ENCODE measurements around the gene ZNF750.

The ZNF750 gene

GRCh38 chr17:82813299-82814051 lies 26.3 kb downstream of the ZNF750 start:
- Histone ChIP-seq H3K4me3 (ENCODE audit: low read depth, low read length) (no peak overlapping the region), H3K36me3 (peaks cover 95% of the 10 kb centered on the region)

GRCh38 chr17:82812601-82813000 lies 27.2 kb downstream of the ZNF750 start:
- no peak for TF ChIP-seq CTCF (IDR thresholded peaks at IDR 0.05; ENCODE audit: low read depth, low read length)
- Histone ChIP-seq H3K27me3 (ENCODE audit: insufficient read depth, low read depth, severe bottlenecking) (no peaks in the 10 kb centered on the region), H3K36me3 (peaks cover 92% of the 10 kb centered on the region), H3K4me3 (ENCODE audit: low read depth, low read length) (no peak overlapping the region), H3K27ac (no peak overlapping the region), H3K9me3 (ENCODE audit: severe bottlenecking) (no peaks in the 10 kb centered on the region)
- DNase-seq: no peak

More at GRCh38 chr17:82813299-82814051, 26.3 kb downstream of the ZNF750 start:
- DNase-seq: no peak
- Histone ChIP-seq H3K9me3 (ENCODE audit: severe bottlenecking) (no peaks in the 10 kb centered on the region), H3K27ac (no peak overlapping the region), H3K27me3 (ENCODE audit: insufficient read depth, low read depth, severe bottlenecking) (no peaks in the 10 kb centered on the region)
- TF ChIP-seq CTCF (IDR thresholded peaks at IDR 0.05; ENCODE audit: low read depth, low read length): no peak

- H3K36me3 ChIP-seq: peaks cover 92% of the 10 kb centered on the region
- no peak overlapping the region for H3K4me3 ChIP-seq (ENCODE audit: low read depth, low read length)
- no peak for TF ChIP-seq CTCF (IDR thresholded peaks at IDR 0.05; ENCODE audit: low read depth, low read length)
- DNase-seq: no peak
- H3K27ac ChIP-seq: no peak overlapping the region
- no peaks in the 10 kb centered on the region for H3K9me3 ChIP-seq (ENCODE audit: severe bottlenecking)
- no peaks in the 10 kb centered on the region for H3K27me3 ChIP-seq (ENCODE audit: insufficient read depth, low read depth, severe bottlenecking)
Observed at GRCh38 chr17:82812058-82812457, 27.8 kb downstream of the ZNF750 start.

GRCh38 chr17:82810644-82811430 lies 29.0 kb downstream of the ZNF750 start:
- Histone ChIP-seq H3K36me3 (peaks cover 92% of the 10 kb centered on the region), H3K27me3 (ENCODE audit: insufficient read depth, low read depth, severe bottlenecking) (no peaks in the 10 kb centered on the region), H3K9me3 (ENCODE audit: severe bottlenecking) (no peaks in the 10 kb centered on the region), H3K4me3 (ENCODE audit: low read depth, low read length) (no peak overlapping the region), H3K27ac (no peak overlapping the region)
- DNase-seq: no peak
- TF ChIP-seq CTCF (IDR thresholded peaks at IDR 0.05; ENCODE audit: low read depth, low read length): no peak

- Histone ChIP-seq H3K4me3 (ENCODE audit: low read depth, low read length) (no peak overlapping the region), H3K9me3 (ENCODE audit: severe bottlenecking) (no peaks in the 10 kb centered on the region), H3K27ac (no peak overlapping the region), H3K27me3 (ENCODE audit: insufficient read depth, low read depth, severe bottlenecking) (no peaks in the 10 kb centered on the region), H3K36me3 (peaks cover 92% of the 10 kb centered on the region)
- no peak for TF ChIP-seq CTCF (IDR thresholded peaks at IDR 0.05; ENCODE audit: low read depth, low read length)
- DNase-seq: no peak
Observed at GRCh38 chr17:82808921-82809905, 30.6 kb downstream of the ZNF750 start.

Measured in WERI-Rb-1 (cell line).